SK-N-MC (cell line): Measurements from ENCODE around the gene NDC1.

ENCODE experiments used
- EZH2 ChIP-seq: fragments of 200-600 bp; sonication (generic); IDR thresholded peaks from one replicate; pipeline ENCODE4 v1.6.1; 2017; ENCODE audit warnings: antibody characterized with exemption
- POLR2AphosphoS5 ChIP-seq: IDR thresholded peaks from 2 replicates; pipeline ENCODE4 v1.6.1; 2012; ENCODE audit warnings: mild to moderate bottlenecking, low read depth, low read length, borderline replicate concordance

- TF ChIP-seq POLR2AphosphoS5: no peak
- TF ChIP-seq EZH2: no peak
Measured at GRCh38 chr1:53765657-53766056, 72.4 kb downstream of the NDC1 start.
